OCI-M2 (cell line): Measurements from ENCODE around the gene CPNE1.
"Not testable (repeated sequence)": the region's sequence is repeated elsewhere in the genome, so short reads cannot be mapped to it uniquely, and the experiment has no call there.

Source experiments
- DNase-seq: peaks from one replicate; lab custom pipeline; 2025; ENCODE audit not compliant: unreplicated experiment; lab: John Stamatoyannopoulos, UW

Gene CPNE1

DNA sequence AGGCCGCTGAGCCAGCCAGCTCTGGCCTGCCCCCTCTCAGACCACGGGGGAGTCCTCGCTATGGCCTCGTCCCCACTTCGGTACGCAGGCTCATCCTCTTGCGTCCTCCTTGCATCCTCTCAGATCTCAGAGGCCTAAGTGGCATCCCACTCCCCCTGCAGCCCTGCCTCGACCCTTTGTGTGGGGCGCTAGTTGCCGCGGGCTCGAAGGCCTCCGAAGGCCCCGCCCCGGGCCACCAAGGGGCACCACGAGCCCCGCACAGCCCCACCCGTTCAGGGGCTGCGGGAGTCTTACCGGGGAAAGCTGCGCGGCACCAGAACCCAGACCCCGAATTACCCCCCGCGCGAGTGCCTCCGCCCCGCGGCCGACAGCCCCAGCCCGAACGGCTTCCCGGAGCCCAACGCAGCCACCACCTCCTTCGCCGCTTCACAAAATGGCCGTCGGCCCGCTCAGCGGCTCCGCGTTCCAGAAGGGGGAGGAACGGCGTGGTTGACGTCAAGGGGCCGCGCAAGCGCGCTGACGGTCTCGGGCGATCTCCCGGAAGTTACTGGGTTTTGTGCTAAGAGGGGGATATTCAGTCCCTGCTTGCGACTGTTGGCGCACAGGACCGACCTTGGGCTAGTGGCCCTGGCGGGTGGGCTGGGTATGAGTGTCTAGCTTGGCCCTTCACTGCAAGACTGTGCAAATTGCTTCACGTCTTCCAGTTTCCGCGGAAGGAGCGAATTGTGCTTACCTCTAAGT, at the start of gene CPNE1, which contains the start of gene RBM12:
CPNE1 (minus strand) TSS at position 435 of the 741 bp plus-strand sequence. CDS start 31,977 bp downstream, outside the sequence.
RBM12 (minus strand) TSS at position 435 of the 741 bp plus-strand sequence. CDS start 9,578 bp downstream, outside the sequence.
- DNase-seq: peak; percentile 76

DNA sequence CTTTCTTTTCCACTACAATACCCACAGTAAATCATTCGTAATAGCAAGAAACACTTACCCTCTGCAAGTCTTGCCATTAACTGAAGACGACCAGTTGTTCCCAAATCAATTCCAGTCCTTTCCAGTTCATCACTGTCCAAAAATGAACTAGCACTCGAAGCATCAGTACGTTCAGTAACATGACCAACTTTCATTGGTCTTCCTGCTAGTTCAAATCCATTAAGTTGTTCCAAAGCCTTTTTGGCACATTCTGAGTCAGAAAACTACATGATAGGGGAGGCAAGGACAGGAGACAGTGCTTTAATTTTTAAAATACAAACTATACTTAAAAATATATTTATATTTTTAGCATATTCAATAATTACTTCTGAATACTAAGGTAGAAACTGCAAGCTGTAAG, 49.4 kb upstream of the CPNE1 start:
- no peak for DNase-seq

DNA sequence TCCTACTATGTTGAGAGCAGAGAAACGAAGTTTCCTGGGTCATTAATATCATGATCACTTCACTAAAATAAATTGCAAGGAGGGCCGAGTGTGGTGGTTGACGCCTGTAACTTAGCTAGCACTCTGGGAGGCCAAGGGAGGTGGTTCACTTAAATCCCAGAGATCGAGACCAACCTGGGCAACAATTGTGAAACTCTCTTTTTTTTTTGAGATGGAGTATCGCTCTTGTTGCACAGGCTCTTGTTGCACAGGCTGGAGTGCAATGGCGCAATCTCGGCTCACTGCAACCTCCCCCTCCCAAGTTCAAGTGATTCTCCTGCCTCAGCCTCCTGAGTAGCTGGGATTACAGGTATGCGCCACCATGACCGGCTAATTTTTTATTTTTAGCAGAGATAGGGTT, 48.4 kb upstream of the CPNE1 start:
- DNase-seq: not testable (repeated sequence)

DNA sequence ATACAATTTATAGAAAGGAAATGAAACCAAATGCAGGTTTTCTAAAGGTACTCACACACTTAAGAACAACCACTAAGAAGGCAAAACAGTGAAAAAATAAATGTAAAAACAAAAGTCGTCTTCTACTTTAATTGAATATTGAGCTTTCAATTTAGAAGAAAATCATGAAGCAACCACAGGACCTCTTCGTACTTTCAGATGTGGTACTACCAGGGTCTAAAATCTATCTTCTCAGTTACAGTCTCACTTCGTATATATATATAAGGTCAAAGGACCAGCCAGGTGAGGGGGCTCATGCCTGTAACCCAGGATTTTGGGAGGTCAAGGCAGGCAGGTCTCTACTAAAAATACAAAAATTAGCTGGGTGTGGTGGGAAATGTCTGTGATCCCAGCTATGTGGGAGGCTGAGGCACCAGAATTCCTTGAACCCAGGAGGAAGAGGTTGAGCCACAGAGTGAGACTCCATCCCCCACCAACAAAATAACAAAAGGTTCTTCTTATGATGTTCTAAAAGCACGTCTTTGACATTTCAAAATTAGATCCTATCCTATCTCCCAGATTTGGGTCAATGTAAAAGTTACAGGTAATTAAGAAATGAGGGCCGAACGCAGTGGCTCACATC, 47.0 kb upstream of the CPNE1 start:
- no peak for DNase-seq

DNA sequence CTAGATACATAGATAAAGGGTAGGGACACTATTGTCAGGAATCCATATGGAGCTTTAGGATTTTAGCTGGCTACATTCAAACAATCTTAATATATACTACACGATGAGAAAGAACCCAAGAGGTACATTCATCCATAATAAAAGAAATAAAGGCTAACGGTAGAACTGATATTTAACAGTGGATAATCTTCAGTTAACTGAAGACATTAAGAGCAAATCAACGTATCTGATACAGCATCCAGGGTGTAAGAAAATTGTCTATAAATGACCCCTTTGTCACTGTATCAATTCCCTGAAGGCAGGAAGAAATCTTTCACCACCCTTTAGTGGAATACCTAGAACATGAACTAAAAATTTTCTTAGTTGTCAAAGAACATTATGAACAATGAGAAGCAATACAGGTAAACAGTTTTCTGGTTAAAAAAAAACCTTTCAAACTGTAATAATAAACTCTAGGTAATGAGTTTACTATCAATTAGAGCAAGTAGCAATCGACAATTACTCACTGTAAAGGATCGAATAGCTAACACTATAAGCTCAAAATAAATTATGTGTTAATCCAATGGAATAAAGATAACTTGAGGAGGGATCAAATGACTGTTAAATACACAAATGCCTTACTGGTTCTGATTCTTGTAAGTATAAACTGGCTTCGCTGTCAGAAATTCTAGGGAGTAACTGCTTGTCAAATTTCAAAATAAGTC, 46.3 kb upstream of the CPNE1 start:
- no peak for DNase-seq

DNA sequence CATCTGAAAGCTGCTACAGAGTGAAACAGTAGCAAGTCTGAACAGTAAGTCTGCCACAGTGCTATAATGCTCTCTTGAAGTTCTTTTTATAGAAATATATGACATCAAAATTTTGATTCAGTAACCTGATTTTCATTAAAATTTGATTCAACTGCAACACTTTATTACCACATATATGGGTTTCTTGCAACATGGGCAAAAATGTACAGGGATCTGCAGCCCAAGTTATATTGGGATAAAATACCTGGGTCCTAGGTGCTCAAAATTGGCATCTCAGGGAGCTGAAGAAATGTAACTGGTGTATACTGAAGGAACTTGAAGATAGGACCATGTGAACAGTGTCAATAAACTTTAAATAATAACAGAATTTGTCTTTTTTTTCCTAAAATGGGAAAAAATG, 45.3 kb upstream of the CPNE1 start:
- DNase-seq: no peak

DNA sequence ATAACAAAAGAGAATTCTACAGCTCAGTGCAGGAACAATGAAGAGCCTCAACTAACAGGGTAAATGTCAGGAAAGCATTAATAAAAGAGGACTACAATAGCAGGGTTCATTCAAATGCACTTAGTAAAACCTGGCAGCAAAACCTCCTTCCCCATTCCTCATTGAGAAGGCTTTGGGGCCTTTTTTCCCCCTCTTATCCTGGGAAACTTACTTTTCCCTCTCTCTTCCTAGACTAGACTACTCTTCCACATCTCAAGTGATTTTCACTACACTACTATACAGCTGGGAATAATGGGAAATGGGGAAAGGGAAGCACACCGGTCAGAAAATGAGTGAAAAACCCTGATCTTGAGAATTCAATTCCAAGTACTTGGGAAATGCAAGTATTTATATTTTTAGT, 44.6 kb upstream of the CPNE1 start:
- no peak for DNase-seq

DNA sequence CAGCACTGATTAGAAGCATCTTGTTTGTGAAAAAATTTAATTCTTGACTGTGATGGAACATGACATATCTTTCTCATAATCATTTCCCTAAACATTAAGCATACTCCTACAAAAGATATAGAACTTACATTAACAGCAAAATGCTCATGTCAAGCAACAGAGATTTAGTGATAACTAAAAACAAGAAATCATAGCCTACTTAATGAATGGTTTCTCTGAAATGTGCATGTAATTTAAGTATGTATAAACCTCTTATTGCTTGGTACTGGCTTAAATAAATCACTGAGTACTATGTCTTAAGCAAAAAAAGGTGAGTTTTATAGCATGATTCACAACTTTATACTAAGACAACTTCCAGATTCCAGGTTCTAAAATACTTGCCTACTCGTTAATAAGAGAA, 43.8 kb upstream of the CPNE1 start:
- DNase-seq: no peak

DNA sequence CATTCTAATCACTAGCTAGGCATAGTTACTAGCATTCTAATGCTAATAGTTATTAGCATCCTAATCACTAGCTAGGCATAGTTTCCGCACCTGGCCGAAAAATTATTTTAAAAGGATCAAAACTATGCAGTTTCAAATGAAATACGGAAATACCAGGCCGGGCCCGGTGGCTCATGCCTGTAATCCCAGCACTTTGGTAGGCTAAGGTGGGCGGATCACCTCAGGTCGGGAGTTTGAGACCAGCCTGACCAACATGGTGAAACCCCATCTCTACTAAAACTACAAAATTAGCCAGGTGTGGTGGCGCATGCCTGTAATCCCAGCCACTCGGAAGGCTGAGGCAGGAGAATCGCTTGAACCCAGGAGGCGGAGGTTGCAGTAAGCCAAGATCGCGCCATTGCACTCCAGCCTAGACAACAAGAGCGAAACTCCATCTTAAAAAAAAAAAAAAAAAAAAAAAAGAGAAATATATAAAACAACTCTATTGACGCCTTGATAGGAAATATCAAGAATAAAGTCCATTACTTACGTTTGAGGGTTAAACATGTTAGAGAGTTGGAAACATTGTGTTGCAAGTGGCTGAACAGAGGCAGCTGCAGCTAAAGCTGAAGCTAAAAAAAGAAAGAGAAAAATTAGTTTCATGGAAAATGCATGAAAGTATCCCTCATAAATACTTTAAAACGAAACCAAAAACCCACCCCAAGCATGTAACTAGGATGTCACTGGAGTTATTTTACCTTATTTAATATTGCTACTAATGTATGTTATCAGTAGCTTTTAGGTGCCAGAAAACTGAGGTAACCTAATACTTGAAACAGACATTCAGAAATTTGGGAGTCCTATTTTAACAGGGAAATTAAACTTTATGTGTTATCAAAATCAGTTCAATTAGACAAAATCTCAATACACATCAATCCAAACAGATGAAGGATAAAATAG, 42.2 kb upstream of the CPNE1 start:
- not testable (repeated sequence) for DNase-seq

DNA sequence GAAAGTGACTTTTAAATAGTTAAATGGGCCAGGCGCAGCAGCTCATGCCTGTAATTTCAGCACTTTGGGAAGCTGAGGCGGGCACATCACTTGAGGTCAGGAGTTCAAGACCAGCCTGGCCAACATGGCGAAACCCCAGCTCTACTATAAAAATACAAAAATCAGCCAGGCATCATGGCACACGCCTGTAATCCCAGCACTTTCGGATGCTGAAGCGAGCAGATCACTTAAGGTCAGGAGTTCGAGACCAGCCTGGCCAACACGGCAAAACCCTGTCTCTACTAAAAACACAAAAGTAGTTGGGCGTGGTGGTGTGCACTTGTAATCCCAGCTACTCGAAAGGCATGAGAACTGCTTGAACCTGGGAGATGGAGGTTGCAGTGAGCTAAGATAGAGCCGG, 41.2 kb upstream of the CPNE1 start:
- DNase-seq: not testable (repeated sequence)

DNA sequence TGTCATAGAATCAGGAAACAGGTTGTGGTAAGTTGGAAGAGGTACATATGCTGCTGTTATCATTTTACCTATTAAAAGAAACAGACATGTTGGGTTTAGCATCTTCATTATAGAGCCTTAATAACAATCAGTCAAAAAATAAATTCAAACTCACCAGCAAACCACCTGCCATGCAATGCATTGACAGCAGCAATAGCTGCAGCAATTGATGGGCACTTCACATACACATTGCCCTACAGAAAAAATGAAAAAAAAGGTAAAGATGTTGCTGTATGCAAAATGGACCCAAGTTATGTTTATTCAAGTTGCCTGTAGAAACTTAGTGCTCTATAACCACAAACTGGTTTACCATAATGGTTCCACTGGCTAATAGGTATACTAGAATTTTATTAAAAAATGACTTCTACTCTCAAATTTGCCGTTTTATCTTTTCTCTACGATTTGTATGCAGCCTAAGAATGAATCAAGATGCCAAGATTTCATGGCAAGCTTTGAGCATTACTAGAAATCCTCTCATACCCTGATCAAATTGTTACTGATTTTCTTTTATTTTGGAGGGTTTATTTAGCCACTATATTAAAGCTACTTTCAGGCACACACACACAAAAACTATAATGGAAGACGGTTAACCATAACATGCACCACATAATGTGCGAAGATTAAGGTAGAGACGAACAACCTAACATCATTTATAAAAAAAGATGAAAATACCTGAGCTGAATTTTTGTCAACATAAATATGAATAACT, 40.0 kb upstream of the CPNE1 start:
- no peak for DNase-seq

DNA sequence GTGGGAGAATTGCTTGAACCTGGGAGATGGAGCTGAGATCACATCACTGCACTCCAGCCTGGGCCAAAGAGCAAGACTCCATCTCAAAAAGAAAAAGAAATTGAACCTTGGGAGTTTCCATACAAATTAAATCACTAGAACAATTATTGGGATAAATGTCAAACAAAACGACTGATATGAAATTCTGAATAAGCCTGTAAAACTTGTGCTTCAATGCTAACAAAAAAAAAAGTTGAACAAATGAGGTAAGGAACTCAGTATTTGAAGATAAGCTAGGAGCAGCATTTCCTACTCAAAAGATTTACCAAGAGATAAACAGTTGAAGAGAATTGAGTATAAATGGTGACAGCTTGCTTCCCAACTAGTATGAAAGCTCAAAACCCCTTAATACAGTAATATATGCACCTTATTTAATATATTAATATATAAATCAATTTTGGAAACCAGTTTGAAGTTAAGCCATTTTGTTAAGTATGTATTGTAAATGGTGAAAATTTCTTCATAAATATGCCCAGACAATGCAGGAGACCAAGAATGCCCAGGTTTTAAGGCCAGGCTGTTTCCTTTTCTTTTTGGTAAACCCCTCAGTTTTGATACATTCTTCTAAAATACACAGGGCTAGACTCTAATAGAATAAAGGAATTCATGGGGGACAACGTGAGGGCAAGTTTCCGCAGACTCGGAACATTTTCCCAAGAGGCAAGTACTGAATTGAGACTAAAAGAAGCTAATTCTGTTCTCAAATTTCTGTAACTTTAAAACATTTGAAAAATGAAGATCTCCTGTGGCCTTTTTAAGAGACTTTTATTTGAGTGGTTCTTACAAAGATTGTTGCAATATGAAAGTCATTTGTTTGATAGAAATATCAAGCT, 38.4 kb upstream of the CPNE1 start:
- no peak for DNase-seq

DNA sequence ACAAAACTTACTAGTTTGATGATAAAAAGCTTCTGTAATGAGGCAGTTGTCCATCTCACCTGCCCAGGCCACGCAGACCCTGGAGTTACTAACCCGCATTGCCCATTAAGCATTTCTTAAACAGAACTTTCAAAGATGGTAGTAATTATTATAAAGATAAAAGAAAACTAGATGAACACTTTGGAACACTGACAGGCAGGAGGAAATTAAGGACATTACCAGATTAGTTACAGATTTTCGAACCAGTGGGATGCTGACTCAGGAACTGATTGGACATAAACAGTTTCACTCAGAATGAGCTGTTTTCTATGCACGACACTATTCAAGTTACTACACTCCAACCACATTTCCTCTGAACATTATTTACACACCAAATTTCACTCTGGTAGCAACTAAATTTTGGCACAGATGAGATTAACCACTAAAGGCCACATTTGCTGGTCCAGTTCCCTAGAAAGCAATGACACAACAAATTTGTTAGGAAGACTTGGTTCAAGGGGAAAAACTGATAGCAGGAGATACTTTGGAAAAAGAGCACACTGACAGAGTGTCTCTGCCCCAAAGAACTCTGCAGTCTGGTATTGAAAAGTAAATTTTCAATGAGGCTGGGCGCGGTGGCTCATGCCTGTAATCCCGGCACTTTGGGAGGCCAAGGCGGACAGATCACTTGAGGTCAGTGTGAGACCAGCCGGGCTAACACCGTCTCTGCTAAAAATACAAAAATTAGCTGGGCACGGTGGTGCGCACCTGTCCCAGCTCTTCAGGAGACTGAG, 37.5 kb upstream of the CPNE1 start:
- no peak for DNase-seq

DNA sequence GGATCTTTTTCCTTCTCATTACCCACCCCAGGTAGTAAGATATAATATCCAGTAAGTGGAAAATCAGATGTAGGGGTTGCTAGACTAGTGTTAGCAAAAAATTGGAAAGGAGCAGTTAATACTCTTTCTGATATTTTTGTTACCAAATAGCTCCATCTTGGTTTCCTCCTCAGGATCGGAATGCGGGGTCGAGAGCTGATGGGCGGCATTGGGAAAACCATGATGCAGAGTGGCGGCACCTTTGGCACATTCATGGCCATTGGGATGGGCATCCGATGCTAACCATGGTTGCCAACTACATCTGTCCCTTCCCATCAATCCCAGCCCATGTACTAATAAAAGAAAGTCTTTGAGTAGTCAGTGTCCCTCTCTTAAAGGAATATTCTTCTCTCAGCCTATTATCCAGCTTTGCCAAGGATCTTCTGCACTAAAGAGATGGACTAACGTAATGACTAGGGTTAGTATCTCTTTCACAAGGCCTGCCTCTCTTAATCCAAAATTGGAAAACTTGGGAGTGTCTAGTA, 36.0 kb upstream of the CPNE1 start:
- DNase-seq: no peak

DNA sequence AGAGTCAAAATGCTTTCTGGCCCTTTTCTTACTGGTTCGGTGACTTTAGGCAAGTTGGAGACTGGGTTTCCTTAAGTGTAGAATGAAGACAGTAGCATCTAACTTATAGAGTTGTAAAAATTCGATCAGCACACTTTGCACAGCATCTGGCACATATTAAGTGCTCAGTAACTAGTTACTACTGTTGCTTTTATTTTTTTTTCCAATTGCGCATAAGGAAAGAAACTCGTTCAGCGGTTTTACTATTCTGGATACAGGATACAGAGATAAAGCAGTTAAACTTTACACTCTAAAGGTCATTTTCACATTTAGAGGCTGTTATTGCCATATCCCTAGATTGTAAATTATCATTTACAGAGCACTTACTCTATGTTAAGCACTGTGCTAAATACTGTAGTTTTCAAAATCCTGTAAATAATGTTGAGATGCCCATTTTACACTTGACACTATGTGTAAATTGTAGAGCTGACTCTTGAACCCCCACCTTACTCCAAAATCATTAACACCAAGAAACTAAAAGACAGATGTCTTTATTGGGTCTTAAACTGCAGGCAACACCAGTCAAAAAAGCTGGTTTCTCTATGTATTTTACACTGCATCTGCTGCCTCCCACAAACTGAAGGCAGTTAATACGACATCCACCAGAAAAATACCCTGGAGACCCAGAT, 35.4 kb upstream of the CPNE1 start:
- no peak for DNase-seq

DNA sequence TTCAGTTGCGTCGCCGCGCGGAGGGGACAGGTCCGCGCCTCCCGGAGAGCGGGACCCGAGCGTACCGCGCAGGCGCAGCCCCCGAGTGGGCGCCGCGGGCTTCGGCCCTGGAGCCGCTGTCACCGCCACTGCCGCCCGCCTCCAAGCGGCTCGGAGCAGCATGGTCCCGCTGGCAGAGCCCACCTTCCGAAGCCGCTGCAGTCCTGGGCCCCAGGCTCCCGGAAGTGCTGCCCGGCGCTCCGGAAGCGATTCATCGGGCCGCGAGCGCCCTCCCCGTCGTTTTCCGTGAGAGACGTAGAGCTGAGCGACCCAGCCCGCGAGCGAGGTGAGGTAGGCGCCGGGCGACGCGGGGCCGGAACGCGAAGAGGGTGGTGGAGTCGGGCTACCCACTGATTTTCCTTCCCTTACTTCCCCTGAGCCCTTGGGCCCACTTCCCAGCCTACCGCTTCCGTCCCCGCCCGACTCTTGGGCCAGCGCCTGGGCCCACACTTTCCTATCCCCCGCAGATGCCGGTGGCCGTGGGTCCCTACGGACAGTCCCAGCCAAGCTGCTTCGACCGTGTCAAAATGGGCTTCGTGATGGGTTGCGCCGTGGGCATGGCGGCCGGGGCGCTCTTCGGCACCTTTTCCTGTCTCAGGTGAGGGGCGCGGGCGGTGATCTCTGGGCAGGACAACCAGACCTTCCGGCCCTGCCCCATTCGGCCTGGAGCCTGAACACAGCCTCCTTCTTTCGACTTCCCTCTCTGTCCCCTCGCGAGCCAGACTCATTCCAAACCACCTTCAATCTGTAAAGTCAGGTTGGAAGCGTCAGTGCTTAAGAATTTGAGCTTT, 34.6 kb upstream of the CPNE1 start, which contains the start of the genes NFS1 and ROMO1:
NFS1 (minus strand) TSS at position 226 of the 830 bp plus-strand sequence; CDS start at position 162, 64 bp downstream.
ROMO1 (plus strand) TSS at position 279 of the 830 bp plus-strand sequence; CDS start at position 507, 228 bp downstream.
- no peak for DNase-seq
